Measurements from ENCODE around the gene STPG2.

The STPG2 gene

DNA sequence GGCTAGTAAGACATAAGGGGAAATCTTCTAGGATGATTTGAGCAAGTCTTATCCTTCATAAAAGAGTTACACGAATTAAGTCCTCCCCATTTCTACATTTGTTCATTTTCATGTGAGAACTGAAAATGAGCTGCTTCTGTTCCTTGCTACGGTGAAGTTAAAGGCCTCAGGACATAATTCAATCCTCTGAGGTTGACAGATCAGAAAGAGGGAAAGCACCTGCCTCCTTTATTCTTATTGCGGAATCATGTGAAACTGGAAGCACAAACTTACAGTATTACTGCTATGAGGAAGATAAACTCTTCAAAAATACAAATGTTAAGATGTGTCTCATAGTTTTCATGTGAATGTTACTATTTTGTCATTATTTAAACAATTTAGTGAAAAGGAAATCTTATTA lies 395.3 kb downstream of the STPG2 start:
- TF ChIP-seq, protein P1, sequence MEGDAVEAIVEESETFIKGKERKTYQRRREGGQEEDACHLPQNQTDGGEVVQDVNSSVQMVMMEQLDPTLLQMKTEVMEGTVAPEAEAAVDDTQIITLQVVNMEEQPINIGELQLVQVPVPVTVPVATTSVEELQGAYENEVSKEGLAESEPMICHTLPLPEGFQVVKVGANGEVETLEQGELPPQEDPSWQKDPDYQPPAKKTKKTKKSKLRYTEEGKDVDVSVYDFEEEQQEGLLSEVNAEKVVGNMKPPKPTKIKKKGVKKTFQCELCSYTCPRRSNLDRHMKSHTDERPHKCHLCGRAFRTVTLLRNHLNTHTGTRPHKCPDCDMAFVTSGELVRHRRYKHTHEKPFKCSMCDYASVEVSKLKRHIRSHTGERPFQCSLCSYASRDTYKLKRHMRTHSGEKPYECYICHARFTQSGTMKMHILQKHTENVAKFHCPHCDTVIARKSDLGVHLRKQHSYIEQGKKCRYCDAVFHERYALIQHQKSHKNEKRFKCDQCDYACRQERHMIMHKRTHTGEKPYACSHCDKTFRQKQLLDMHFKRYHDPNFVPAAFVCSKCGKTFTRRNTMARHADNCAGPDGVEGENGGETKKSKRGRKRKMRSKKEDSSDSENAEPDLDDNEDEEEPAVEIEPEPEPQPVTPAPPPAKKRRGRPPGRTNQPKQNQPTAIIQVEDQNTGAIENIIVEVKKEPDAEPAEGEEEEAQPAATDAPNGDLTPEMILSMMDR (IDR thresholded peaks at IDR 0.05; ENCODE audit: borderline replicate concordance, control extremely low read depth, extremely low read depth, insufficient read depth, missing control alignments): no peak
- in situ Hi-C loops (cut with MboI; ENCODE audit: low sequenced_read_pairs, unreplicated experiment): no loop called here
- DNase-seq (ENCODE audit: low spot score): no peak

GRCh38 chr4:97720869-97721432 lies 422.3 kb downstream of the STPG2 start:
- no peak for DNase-seq (ENCODE audit: low spot score)

GRCh38 chr4:97691111-97691605 lies 452.1 kb downstream of the STPG2 start:
- DNase-seq (ENCODE audit: low spot score): no peak
- TF ChIP-seq, protein P1 (IDR thresholded peaks at IDR 0.05; ENCODE audit: borderline replicate concordance, control extremely low read depth, extremely low read depth, insufficient read depth, missing control alignments): no peak
- in situ Hi-C loops (cut with MboI; ENCODE audit: low sequenced_read_pairs, unreplicated experiment): no loop called here

More at GRCh38 chr4:97720869-97721432, 422.3 kb downstream of the STPG2 start:
- in situ Hi-C loops (cut with MboI; ENCODE audit: low sequenced_read_pairs, unreplicated experiment): no loop called here
- TF ChIP-seq, protein P1 (IDR thresholded peaks at IDR 0.05; ENCODE audit: borderline replicate concordance, control extremely low read depth, extremely low read depth, insufficient read depth, missing control alignments): no peak

DNA sequence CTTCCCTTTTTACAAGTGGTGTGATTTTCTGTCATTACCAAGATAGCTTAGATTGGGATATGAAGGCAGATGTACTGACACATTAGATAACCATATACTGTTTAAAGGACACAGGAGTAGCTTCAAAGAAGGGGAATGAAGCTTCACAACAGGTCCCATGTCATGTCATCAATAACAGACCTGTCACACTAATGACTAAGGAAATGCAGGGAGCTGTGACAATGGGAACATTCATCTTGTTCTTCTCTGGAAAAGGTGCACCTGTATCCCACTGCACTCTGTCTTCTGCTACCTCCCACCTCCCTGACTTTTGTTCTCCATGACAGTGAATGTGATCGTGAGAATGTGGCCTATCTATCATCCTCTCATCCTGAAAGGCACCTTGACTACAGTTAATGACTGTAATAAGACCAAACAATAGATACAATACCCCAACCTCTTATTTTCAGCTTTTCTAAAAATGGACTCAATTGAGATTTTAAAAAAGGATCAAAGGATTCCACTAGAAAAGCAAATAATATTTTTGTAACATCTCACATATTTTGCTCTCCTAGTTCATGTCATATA lies 472.5 kb downstream of the STPG2 start:
- TF ChIP-seq, protein P1 (IDR thresholded peaks at IDR 0.05; ENCODE audit: borderline replicate concordance, control extremely low read depth, extremely low read depth, insufficient read depth, missing control alignments): no peak
- in situ Hi-C loops (cut with MboI; ENCODE audit: low sequenced_read_pairs, unreplicated experiment): no loop called here
- DNase-seq (ENCODE audit: low spot score): no peak

DNA sequence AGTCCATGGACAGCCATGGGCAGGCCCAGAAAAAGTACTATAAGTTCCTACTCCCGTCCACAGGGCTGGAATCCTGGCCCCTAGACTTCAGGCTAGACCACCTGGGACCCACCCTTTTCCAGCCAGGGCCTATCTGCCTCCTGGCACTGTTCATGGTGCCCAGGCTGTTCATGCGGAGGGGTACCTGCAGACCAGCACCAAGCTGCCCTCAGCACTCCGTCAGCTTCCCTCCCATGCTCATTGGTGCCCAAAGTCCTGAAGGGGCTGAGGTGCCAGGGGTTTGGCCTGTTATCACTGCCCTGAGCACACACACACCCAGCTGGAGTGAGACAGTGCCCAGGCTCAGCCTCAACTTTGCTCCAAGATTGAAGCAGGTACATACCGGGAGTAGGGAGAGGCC lies 477.7 kb downstream of the STPG2 start:
- TF ChIP-seq, protein P1 (IDR thresholded peaks at IDR 0.05; ENCODE audit: borderline replicate concordance, control extremely low read depth, extremely low read depth, insufficient read depth, missing control alignments): no peak
- in situ Hi-C loops (cut with MboI; ENCODE audit: low sequenced_read_pairs, unreplicated experiment): no loop called here

DNA sequence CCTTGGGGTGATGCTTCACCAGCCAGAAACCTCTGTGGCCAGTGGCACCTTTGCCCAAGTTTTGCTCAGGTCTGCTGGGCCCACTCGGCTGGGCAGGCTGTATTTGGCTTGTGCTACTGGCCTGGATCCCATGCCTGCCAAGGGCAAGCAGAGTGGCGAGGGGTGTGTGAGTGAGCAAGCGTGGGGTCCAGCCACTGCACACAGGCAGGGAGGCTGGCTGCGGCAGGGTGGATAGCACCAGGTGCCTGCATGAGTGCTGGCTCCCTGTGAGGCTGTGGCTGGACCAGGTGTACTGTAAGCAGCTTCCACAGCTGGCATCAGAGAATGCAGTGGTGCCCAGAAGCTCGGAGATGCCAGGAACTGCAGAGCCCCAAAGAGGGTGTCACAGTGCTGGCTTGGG lies 478.5 kb downstream of the STPG2 start:
- DNase-seq (ENCODE audit: low spot score): no peak
- TF ChIP-seq, protein P1 (IDR thresholded peaks at IDR 0.05; ENCODE audit: borderline replicate concordance, control extremely low read depth, extremely low read depth, insufficient read depth, missing control alignments): no peak
- in situ Hi-C loops (cut with MboI; ENCODE audit: low sequenced_read_pairs, unreplicated experiment): no loop called here

More for the DNA sequence above, 477.7 kb downstream of the STPG2 start:
- no peak for DNase-seq (ENCODE audit: low spot score)

All from GM13976 (cell line).